OCI-LY7 (cell line): ENCODE measurements around the gene OAT. TPM values are rescaled to one million over a fixed set of nuclear protein-coding genes. Genes with fewer than 3 reads are reported as not detected.

Experiments
- BruUV-seq: library from RNA; stranded (reverse); fragments of 400-500 nt; replicated peaks from 2 replicates; lab custom pipeline; 2021; lab: Mats Ljungman, UMichigan
- CTCF ChIA-PET: fragments of 300-600 bp; sonication (Branson Sonifier 250); formaldehyde crosslinking; loops from one replicate; lab custom pipeline; 2022; ENCODE audit warnings: antibody characterized with exemption; ENCODE audit not compliant: unreplicated experiment; lab: Charles Lee
- POLR2A ChIA-PET: fragments of 300-600 bp; sonication (Branson Sonifier 250); formaldehyde crosslinking; loops from one replicate; lab custom pipeline; 2022; ENCODE audit warnings: antibody characterized with exemption; lab: Charles Lee
- DNase-seq: peaks from one replicate; pipeline ENCODE4 v3.0.0-alpha.2; 2015; ENCODE audit warnings: low spot score
- H2AFZ ChIP-seq: fragments of 200-600 bp; sonication (generic), shearing (Covaris generic); 2 replicates; pipeline ENCODE4 v1.6.1; 2014; ENCODE audit warnings: mild to moderate bottlenecking, antibody characterized with exemption, low read length, moderate library complexity
- H3K27ac ChIP-seq: fragments of 200-600 bp; sonication (generic); 2 replicates; pipeline ENCODE4 v1.5.1; 2014; ENCODE audit warnings: mixed run types, low read depth, mild to moderate bottlenecking, moderate library complexity, low read length, inconsistent platforms; ENCODE audit not compliant: poor library complexity, severe bottlenecking
- H3K36me3 ChIP-seq: fragments of 200-600 bp; sonication (generic); 2 replicates; pipeline ENCODE4 v1.6.1; 2014; ENCODE audit warnings: mild to moderate bottlenecking, antibody characterized with exemption, low read length, moderate library complexity, mixed read lengths; ENCODE audit not compliant: insufficient read depth
- H3K4me1 ChIP-seq: fragments of 200-600 bp; sonication (generic); 2 replicates; pipeline ENCODE4 v1.5.1; 2014; ENCODE audit warnings: mild to moderate bottlenecking, low read length; ENCODE audit not compliant: insufficient read depth, poor library complexity, severe bottlenecking
- H3K4me2 ChIP-seq: fragments of 200-600 bp; sonication (generic); 2 replicates; pipeline ENCODE4 v1.6.1; 2014; ENCODE audit warnings: mild to moderate bottlenecking, low read length
- H3K4me3 ChIP-seq: fragments of 200-600 bp; sonication (generic); 2 replicates; pipeline ENCODE4 v1.5.1; 2014; ENCODE audit warnings: mild to moderate bottlenecking, low read depth, low read length; ENCODE audit not compliant: poor library complexity, severe bottlenecking
- H3K79me2 ChIP-seq: fragments of 200-600 bp; sonication (generic); 2 replicates; pipeline ENCODE4 v1.6.1; 2016; ENCODE audit warnings: low read depth, mild to moderate bottlenecking, low read length, moderate library complexity, mixed read lengths; ENCODE audit not compliant: insufficient read depth
- H3K9me2 ChIP-seq: fragments of 200-600 bp; sonication (generic); 2 replicates; pipeline ENCODE4 v1.6.1; 2016; ENCODE audit warnings: mild to moderate bottlenecking, low read length, mixed read lengths; ENCODE audit not compliant: insufficient read depth
- H3K9me3 ChIP-seq: fragments of 200-600 bp; sonication (generic); 2 replicates; pipeline ENCODE4 v1.6.1; 2014; ENCODE audit warnings: mild to moderate bottlenecking, mixed run types, low read length, mixed read lengths
- H4K20me1 ChIP-seq: fragments of 200-600 bp; sonication (generic); 2 replicates; pipeline ENCODE4 v1.6.1; 2014; ENCODE audit warnings: mild to moderate bottlenecking, antibody characterized with exemption, low read length, moderate library complexity, mixed read lengths; ENCODE audit not compliant: insufficient read depth
- EZH2phosphoT487 ChIP-seq: fragments of 200-600 bp; sonication (generic); IDR thresholded peaks from 2 replicates; pipeline ENCODE4 v1.6.1; 2018; ENCODE audit warnings: low read depth, borderline replicate concordance, mild to moderate bottlenecking, mixed run types, antibody characterized with exemption, low read length, moderate library complexity, mixed read lengths
- intact Hi-C: fragments of 100-400 bp; cut with micrococcal nuclease; formaldehyde crosslinking; loops from one replicate; pipeline ENCODE4 v1.10.0; 2022; ENCODE audit not compliant: unreplicated experiment
- total RNA-seq, 2 experiments: library from RNA; depleted of rRNA in 1 of 2; stranded (reverse); fragments of >200 nt in 1 of 2; shearing (Covaris generic) in 1 of 2; gene quantifications; 2 replicates each; pipeline ENCODE4 v1.2.3, GENCODE V29; 2014 to 2022
- TF ChIP-seq, protein P1 (sequence below): fragments of 200-600 bp; sonication (generic); conservative IDR thresholded peaks from 2 replicates; pipeline ENCODE4 v1.5.1; 2014; ENCODE audit warnings: mild to moderate bottlenecking, antibody characterized with exemption, low read length, moderate library complexity, mixed read lengths

The OAT gene
- total RNA-seq, 2 experiments from 2014 or later: 13.5 to 27.1 TPM

DNA sequence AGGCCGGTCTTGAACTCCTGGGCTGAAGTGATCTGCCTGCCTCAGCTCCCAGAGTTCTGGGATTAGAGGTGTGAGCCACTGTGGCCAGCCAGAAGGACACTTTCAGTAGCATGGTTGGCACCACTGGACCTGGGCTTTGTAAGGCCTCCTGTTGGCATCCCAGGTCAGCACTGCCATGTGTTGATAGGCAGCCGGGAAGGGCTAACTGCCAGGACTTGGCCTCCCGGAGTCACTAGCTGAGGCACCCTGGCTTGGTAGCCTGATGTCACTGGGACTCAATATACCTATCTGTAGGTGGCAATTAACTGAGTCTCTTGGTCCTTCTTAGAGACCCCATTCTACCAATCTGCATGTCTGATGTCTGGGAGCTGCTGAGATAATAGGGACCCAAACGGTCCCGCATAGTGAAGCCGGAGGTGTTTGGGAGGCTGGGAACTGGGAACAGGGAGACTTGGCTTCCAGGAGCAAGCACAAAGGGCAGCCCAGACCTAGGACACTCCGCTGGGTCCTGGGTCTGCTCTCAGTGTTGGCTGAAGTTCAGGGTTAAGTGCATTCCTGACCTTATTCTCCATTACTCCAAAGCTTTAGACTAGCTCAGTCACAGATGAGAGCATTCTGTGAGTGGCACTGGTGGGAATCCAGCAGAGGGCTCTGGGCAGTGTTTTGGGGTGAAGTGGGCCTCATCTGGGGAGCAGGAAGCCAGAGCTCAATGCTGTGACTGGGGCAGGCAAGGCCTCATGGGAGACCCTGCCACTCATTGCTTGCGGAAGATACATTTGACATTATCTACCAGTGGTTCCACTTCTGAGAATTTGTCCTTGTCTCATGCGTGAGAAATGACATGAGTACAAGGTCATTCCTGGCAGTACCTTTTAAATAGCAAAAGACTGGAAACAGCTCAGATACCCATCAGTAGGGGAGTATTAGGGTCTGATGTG, 45.6 kb upstream of the OAT start:
- Histone ChIP-seq H3K9me3 (no peaks in the 10 kb centered on the region), H3K79me2 (peaks cover 9% of the 10 kb centered on the region; the same call in 1 of the 2 replicates), H3K9me2 (no peaks in the 10 kb centered on the region), H2AFZ (peak overlapping the region; percentile 60; the same call in 1 of the 2 replicates), H3K4me3 (peak overlapping the region; percentile 43), H3K36me3 (no peaks in the 10 kb centered on the region), H3K4me2 (peak overlapping the region; percentile 69), H3K4me1 (peaks cover 41% of the 10 kb centered on the region), H4K20me1 (no peaks in the 10 kb centered on the region), H3K27ac (peak overlapping the region; percentile 52)
- TF ChIP-seq EZH2phosphoT487: no peak
- TF ChIP-seq, protein P1, sequence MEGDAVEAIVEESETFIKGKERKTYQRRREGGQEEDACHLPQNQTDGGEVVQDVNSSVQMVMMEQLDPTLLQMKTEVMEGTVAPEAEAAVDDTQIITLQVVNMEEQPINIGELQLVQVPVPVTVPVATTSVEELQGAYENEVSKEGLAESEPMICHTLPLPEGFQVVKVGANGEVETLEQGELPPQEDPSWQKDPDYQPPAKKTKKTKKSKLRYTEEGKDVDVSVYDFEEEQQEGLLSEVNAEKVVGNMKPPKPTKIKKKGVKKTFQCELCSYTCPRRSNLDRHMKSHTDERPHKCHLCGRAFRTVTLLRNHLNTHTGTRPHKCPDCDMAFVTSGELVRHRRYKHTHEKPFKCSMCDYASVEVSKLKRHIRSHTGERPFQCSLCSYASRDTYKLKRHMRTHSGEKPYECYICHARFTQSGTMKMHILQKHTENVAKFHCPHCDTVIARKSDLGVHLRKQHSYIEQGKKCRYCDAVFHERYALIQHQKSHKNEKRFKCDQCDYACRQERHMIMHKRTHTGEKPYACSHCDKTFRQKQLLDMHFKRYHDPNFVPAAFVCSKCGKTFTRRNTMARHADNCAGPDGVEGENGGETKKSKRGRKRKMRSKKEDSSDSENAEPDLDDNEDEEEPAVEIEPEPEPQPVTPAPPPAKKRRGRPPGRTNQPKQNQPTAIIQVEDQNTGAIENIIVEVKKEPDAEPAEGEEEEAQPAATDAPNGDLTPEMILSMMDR: 0 out of 2 replicates have a peak, but pooled peaks have one; percentile 7
- BruUV-seq: no TSS peak
- POLR2A ChIA-PET: interaction anchor here (1.0 kb wide), 1 partner anchor 255 kb away, joined by 3 read pairs; no protein-coding TSS in a partner anchor
- DNase-seq: no peak
- intact Hi-C loops: loop anchor here (5.0 kb wide), 1 partner anchor 278 kb away; the partner anchor contains the start of gene FAM53B
- CTCF ChIA-PET: no interaction called here

DNA sequence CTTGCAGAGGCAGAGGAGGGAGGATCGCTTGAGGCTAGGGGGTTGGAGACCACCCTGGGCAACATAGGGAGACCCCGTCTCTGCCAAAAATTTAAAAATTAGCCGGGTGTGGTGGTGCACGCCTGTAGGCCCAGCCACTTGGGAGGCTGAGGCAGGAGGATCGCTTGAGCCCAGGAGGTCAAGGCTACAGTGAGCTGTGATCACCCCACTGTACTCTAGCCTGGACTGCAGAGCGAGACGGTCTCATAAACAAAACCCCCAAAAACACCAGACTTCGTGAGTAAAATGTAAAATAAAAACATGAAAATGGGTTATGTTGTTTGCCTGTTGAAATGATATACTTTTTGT, 43.6 kb upstream of the OAT start:
- Histone ChIP-seq H3K9me2 (no peaks in the 10 kb centered on the region), H3K36me3 (no peaks in the 10 kb centered on the region), H3K9me3 (no peaks in the 10 kb centered on the region), H3K27ac (no peak overlapping the region), H2AFZ (peak overlapping the region; percentile 93; the same call in 1 of the 2 replicates), H3K79me2 (peaks cover 9% of the 10 kb centered on the region; the same call in 1 of the 2 replicates), H3K4me1 (peaks cover 37% of the 10 kb centered on the region), H4K20me1 (no peaks in the 10 kb centered on the region), H3K4me3 (peak overlapping the region; percentile 72), H3K4me2 (peak overlapping the region; percentile 76)
- DNase-seq: no peak
- ChIA-PET CTCF (interaction anchor here (0.6 kb wide), 2 partner anchors 247 to 962 kb away, joined by 3 read pairs; no protein-coding TSS in a partner anchor), POLR2A (no interaction called here)
- BruUV-seq: no TSS peak
- intact Hi-C loops: loop anchor here (5.0 kb wide), 1 partner anchor 280 kb away; the partner anchor contains the start of gene FAM53B
- TF ChIP-seq EZH2phosphoT487: no peak
- TF ChIP-seq, protein P1: no peak
